Endothelial cell of umbilical vein (primary cell): ENCODE data around the gene BMPR1B. TPM values are rescaled to one million over a fixed set of nuclear protein-coding genes. Genes with fewer than 3 reads are reported as not detected.

Experiments
- BruUV-seq: library from RNA; stranded (reverse); fragments of 400-500 nt; replicated peaks from 2 replicates; lab custom pipeline; 2021; lab: Mats Ljungman, UMichigan
- CTCF ChIA-PET: fragments of 300-600, 350-600 bp; sonication (Branson Sonifier 250); formaldehyde crosslinking; loops from one replicate; lab custom pipeline; 2021; ENCODE audit warnings: antibody characterized with exemption, inconsistent platforms; lab: Charles Lee
- POLR2A ChIA-PET: fragments of 300-600, 350-600 bp; sonication (Branson Sonifier 250); formaldehyde crosslinking; loops from one replicate; lab custom pipeline; 2021; ENCODE audit warnings: antibody characterized with exemption, inconsistent platforms; lab: Charles Lee
- DNase-seq: peaks from one replicate; pipeline ENCODE4 v3.0.0-alpha.2; 2011; ENCODE audit warnings: low read depth, low spot score
- FAIRE-seq: peaks from 2 replicates; lab custom pipeline; 2011; peaks lifted over from hg19 to GRCh38; lab: Jason Lieb, UNC
- H2AFZ ChIP-seq: 2 replicates; pipeline ENCODE4 v1.6.0; 2012; ENCODE audit warnings: low read depth, low read length, control low read depth, inconsistent platforms
- H3K27ac ChIP-seq: 2 replicates; pipeline ENCODE4 v1.5.1; 2011; ENCODE audit warnings: low read depth, mild to moderate bottlenecking, control low read depth, low read length, moderate library complexity; ENCODE audit not compliant: insufficient read depth
- H3K27me3 ChIP-seq, 2 experiments: 2 replicates each; pipeline versions ENCODE4 v1.6.0 to v1.6.1; 2011; ENCODE audit warnings: low read length in 2 of 2, mixed read lengths in 1 of 2; ENCODE audit not compliant: control insufficient read depth in 2 of 2, insufficient read depth in 2 of 2
- H3K36me3 ChIP-seq, 2 experiments: 2 replicates in 1 of 2; 3 replicates in 1 of 2; pipeline ENCODE4 v1.5.1; 2011; ENCODE audit warnings: low read length in 2 of 2, mild to moderate bottlenecking in 1 of 2, moderate library complexity in 1 of 2; ENCODE audit not compliant: control insufficient read depth in 2 of 2, insufficient read depth in 2 of 2; ENCODE audit errors: extremely low read depth in 1 of 2
- H3K4me1 ChIP-seq: 3 replicates; pipeline ENCODE4 v1.5.1; 2011; ENCODE audit warnings: mild to moderate bottlenecking, low read length; ENCODE audit not compliant: control insufficient read depth, insufficient read depth; ENCODE audit errors: extremely low read depth
- H3K4me2 ChIP-seq: 2 replicates; pipeline ENCODE4 v1.6.1; 2011; ENCODE audit warnings: low read length, control low read depth, mixed read lengths; ENCODE audit not compliant: insufficient read depth
- H3K4me3 ChIP-seq, 3 experiments: fragments of 200-600 bp in 1 of 3; sonication (generic), shearing (Covaris generic) in 1 of 3; replicated peaks in 1 of 3; 2 replicates each; pipeline ENCODE4 v1.5.1; 2011 to 2016; ENCODE audit warnings: control low read depth in 3 of 3, low read length in 3 of 3, mild to moderate bottlenecking in 2 of 3, inconsistent platforms in 1 of 3, low read depth in 1 of 3, moderate library complexity in 1 of 3; ENCODE audit not compliant: insufficient read depth in 1 of 3
- H3K79me2 ChIP-seq: 2 replicates; pipeline ENCODE4 v1.6.0; 2012; ENCODE audit warnings: low read length, inconsistent platforms; ENCODE audit not compliant: control insufficient read depth, insufficient read depth
- H3K9ac ChIP-seq: replicated peaks from 2 replicates; pipeline ENCODE3; 2011; ENCODE audit warnings: low read length, control low read depth; ENCODE audit not compliant: insufficient read depth; ENCODE audit errors: extremely low read depth
- H3K9me1 ChIP-seq: replicated peaks from 3 replicates; pipeline ENCODE4 v1.6.0; 2011; ENCODE audit warnings: mild to moderate bottlenecking, low read length; ENCODE audit not compliant: control insufficient read depth, insufficient read depth; ENCODE audit errors: extremely low read depth
- H3K9me3 ChIP-seq: replicated peaks from 2 replicates; pipeline ENCODE4 v1.5.1; 2012; ENCODE audit warnings: low read length, inconsistent platforms; ENCODE audit not compliant: control insufficient read depth, insufficient read depth
- H4K20me1 ChIP-seq: replicated peaks from 2 replicates; pipeline ENCODE3; 2011; ENCODE audit warnings: mild to moderate bottlenecking, low read length; ENCODE audit not compliant: control insufficient read depth, insufficient read depth; ENCODE audit errors: extremely low read depth
- CTCF ChIP-seq, 2 donors: IDR thresholded peaks; 1 replicate in 1 of 2; 2 replicates in 1 of 2; pipeline ENCODE4 v1.5.1; 2011; ENCODE audit warnings: low read length in 2 of 2, mild to moderate bottlenecking in 2 of 2, moderate library complexity in 2 of 2, control low read depth in 1 of 2, inconsistent platforms in 1 of 2, low read depth in 1 of 2; ENCODE audit not compliant: insufficient read depth in 1 of 2; ENCODE audit errors: extremely low read depth in 1 of 2
- EZH2 ChIP-seq: IDR thresholded peaks from 2 replicates; pipeline ENCODE4 v1.6.1; 2012; ENCODE audit warnings: borderline replicate concordance, low read depth, mild to moderate bottlenecking, moderate library complexity, low read length, inconsistent platforms; ENCODE audit not compliant: severe bottlenecking
- FOS ChIP-seq: IDR thresholded peaks from 2 replicates; pipeline ENCODE4 v1.6.1; 2011; ENCODE audit warnings: mild to moderate bottlenecking, low read length, moderate library complexity, borderline replicate concordance; ENCODE audit not compliant: insufficient read depth
- GATA2 ChIP-seq: IDR thresholded peaks from 2 replicates; pipeline ENCODE4 v1.7.0; 2011; ENCODE audit warnings: low read depth, mild to moderate bottlenecking, moderate library complexity, mixed read lengths, low read length; ENCODE audit not compliant: insufficient read length, insufficient read depth
- JUN ChIP-seq: IDR thresholded peaks from 2 replicates; pipeline ENCODE4 v1.6.1; 2011; ENCODE audit warnings: borderline replicate concordance, low read depth; ENCODE audit not compliant: insufficient read length, insufficient read depth
- MAX ChIP-seq: IDR thresholded peaks from 2 replicates; pipeline ENCODE4 v1.6.1; 2011; ENCODE audit not compliant: insufficient read depth, insufficient read length
- MYC ChIP-seq: IDR thresholded peaks from one replicate; pipeline ENCODE4 v1.6.1; 2011; ENCODE audit warnings: mild to moderate bottlenecking, low read depth, low read length
- POLR2A ChIP-seq: IDR thresholded peaks from 2 replicates; pipeline ENCODE4 v1.6.1; 2012; ENCODE audit warnings: low read depth, mild to moderate bottlenecking, control low read depth, low read length
- POLR2AphosphoS5 ChIP-seq: IDR thresholded peaks from 2 replicates; pipeline ENCODE4 v1.6.1; 2012; ENCODE audit warnings: low read depth, mild to moderate bottlenecking, control low read depth, low read length, moderate library complexity; ENCODE audit not compliant: insufficient read depth
- dilution Hi-C: fragments of 300-500 bp; cut with MboI; formaldehyde crosslinking; loops from one replicate; pipeline ENCODE4 v1.15.0; 2019; ENCODE audit warnings: low sequenced_read_pairs; ENCODE audit not compliant: extremely low pct_ligation_motif_present
- intact Hi-C: fragments of 100-400 bp; cut with micrococcal nuclease; formaldehyde crosslinking; loops from one replicate; pipeline ENCODE4 v1.10.0; 2022
- polyA plus RNA-seq, 4 experiments: library from polyadenylated mRNA; depleted of rRNA in 3 of 4; stranded (reverse) in 3 of 4; unstranded in 1 of 4; fragments of >200 nt; gene quantifications; 2 replicates each; pipeline versions ENCODE4 v1.2.1 to v1.2.3, GENCODE V29; 2011 to 2012; ENCODE audit warnings: missing spikeins in 1 of 4
- total RNA-seq: library from RNA; stranded (reverse); gene quantifications from 2 replicates; pipeline ENCODE4 v1.2.3, GENCODE V29; 2021

BMPR1B gene
- total and polyA plus RNA-seq, 2 donors (not counting 3 experiments of a cell fraction or from before 2014, with no cell fraction given): 0.28 to 2.1 TPM

GRCh38 chr4:94925764-94926347 is 168.1 kb downstream of the BMPR1B start:
- TF ChIP-seq EZH2 (no peak), FOS (no peak), POLR2AphosphoS5 (no peak), GATA2 (no peak), CTCF (IDR thresholded peaks at IDR 0.05; ENCODE audit: extremely low read depth in 1 of 2, insufficient read depth in 1 of 2, low read depth in 1 of 2, low read length in 2 of 2) (no peak), MYC (no peak), MAX (no peak), POLR2A (no peak), JUN (no peak)
- H3K4me3 ChIP-seq: no peak overlapping the region
- no peaks in the 10 kb centered on the region for H3K79me2 ChIP-seq
- H3K27me3 ChIP-seq: no peaks in the 10 kb centered on the region
- FAIRE-seq: no peak
- H3K4me2 ChIP-seq: no peak overlapping the region
- H3K9me1 ChIP-seq: no peaks in the 10 kb centered on the region
- H3K9ac ChIP-seq: no peak overlapping the region
- POLR2A ChIA-PET: no interaction called here
- H3K9me3 ChIP-seq: no peaks in the 10 kb centered on the region
- H3K36me3 ChIP-seq: no peaks in the 10 kb centered on the region
- no peak overlapping the region for H3K27ac ChIP-seq
- CTCF ChIA-PET: interaction anchor here (1.2 kb wide), 1 partner anchor 62 kb away, joined by 3 read pairs; no protein-coding TSS in a partner anchor
- H3K4me1 ChIP-seq: no peaks in the 10 kb centered on the region
- no peaks in the 10 kb centered on the region for H4K20me1 ChIP-seq
- H2AFZ ChIP-seq: no peak overlapping the region
- no TSS peak for BruUV-seq
- intact Hi-C loops (no loop called here), dilution Hi-C loops (no loop called here)
- DNase-seq: no peak
